ENCODE results near the gene GEMIN8.

GRCh38 chrX:14062524-14062923 lies 32.8 kb upstream of the GEMIN8 start:
- TF ChIP-seq EZH2phosphoT487 (IDR thresholded peaks at IDR 0.05; ENCODE audit: borderline replicate concordance, low read depth, low read length) (no peak), CTCF (conservative IDR thresholded peaks at IDR 0.05; ENCODE audit: low read length) (no peak)

All from OCI-LY7 (cell line).